Measurements from ENCODE around the gene STX3. TPM values are rescaled to one million over a fixed set of nuclear protein-coding genes. Genes with fewer than 3 reads are reported as not detected.

The STX3 gene
- total and polyA plus RNA-seq, 2 experiments from 2014 or later = 19.0 to 65.5 TPM

GRCh38 chr11:59716051-59716450, 39.1 kb upstream of the STX3 start (continued):
- TF ChIP-seq, protein P1, sequence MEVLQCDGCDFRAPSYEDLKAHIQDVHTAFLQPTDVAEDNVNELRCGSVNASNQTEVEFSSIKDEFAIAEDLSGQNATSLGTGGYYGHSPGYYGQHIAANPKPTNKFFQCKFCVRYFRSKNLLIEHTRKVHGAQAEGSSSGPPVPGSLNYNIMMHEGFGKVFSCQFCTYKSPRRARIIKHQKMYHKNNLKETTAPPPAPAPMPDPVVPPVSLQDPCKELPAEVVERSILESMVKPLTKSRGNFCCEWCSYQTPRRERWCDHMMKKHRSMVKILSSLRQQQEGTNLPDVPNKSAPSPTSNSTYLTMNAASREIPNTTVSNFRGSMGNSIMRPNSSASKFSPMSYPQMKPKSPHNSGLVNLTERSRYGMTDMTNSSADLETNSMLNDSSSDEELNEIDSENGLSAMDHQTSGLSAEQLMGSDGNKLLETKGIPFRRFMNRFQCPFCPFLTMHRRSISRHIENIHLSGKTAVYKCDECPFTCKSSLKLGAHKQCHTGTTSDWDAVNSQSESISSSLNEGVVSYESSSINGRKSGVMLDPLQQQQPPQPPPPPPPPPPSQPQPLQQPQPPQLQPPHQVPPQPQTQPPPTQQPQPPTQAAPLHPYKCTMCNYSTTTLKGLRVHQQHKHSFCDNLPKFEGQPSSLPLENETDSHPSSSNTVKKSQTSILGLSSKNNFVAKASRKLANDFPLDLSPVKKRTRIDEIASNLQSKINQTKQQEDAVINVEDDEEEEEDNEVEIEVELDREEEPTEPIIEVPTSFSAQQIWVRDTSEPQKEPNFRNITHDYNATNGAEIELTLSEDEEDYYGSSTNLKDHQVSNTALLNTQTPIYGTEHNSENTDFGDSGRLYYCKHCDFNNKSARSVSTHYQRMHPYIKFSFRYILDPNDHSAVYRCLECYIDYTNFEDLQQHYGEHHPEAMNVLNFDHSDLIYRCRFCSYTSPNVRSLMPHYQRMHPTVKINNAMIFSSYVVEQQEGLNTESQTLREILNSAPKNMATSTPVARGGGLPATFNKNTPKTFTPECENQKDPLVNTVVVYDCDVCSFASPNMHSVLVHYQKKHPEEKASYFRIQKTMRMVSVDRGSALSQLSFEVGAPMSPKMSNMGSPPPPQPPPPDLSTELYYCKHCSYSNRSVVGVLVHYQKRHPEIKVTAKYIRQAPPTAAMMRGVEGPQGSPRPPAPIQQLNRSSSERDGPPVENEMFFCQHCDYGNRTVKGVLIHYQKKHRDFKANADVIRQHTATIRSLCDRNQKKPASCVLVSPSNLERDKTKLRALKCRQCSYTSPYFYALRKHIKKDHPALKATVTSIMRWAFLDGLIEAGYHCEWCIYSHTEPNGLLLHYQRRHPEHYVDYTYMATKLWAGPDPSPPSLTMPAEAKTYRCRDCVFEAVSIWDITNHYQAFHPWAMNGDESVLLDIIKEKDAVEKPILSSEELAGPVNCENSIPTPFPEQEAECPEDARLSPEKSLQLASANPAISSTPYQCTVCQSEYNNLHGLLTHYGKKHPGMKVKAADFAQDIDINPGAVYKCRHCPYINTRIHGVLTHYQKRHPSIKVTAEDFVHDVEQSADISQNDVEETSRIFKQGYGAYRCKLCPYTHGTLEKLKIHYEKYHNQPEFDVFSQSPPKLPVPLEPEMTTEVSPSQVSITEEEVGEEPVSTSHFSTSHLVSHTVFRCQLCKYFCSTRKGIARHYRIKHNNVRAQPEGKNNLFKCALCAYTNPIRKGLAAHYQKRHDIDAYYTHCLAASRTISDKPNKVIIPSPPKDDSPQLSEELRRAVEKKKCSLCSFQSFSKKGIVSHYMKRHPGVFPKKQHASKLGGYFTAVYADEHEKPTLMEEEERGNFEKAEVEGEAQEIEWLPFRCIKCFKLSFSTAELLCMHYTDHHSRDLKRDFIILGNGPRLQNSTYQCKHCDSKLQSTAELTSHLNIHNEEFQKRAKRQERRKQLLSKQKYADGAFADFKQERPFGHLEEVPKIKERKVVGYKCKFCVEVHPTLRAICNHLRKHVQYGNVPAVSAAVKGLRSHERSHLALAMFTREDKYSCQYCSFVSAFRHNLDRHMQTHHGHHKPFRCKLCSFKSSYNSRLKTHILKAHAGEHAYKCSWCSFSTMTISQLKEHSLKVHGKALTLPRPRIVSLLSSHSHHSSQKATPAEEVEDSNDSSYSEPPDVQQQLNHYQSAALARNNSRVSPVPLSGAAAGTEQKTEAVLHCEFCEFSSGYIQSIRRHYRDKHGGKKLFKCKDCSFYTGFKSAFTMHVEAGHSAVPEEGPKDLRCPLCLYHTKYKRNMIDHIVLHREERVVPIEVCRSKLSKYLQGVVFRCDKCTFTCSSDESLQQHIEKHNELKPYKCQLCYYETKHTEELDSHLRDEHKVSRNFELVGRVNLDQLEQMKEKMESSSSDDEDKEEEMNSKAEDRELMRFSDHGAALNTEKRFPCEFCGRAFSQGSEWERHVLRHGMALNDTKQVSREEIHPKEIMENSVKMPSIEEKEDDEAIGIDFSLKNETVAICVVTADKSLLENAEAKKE (CRISPR knock-in tag; IDR thresholded peaks at IDR 0.05) = no peak
- TF ChIP-seq ZNF331 (CRISPR knock-in tag; IDR thresholded peaks at IDR 0.05; ENCODE audit: low read depth) (no peak), JUNB (IDR thresholded peaks at IDR 0.05; ENCODE audit: unreplicated experiment) (no peak), ETS1 (IDR thresholded peaks at IDR 0.05) (no peak), ZNF114 (CRISPR knock-in tag; IDR thresholded peaks at IDR 0.05) (no peak), EZH2phosphoT487 (IDR thresholded peaks at IDR 0.05; ENCODE audit: unreplicated experiment) (no peak), STAT1 (IDR thresholded peaks at IDR 0.05; ENCODE audit: unreplicated experiment) (no peak)

- ATAC-seq = no peak
- Histone ChIP-seq H3K36me3 (ENCODE audit: insufficient read depth) (no peaks in the 10 kb centered on the region), H4K20me1 (replicated peaks; ENCODE audit: insufficient read depth) (no peaks in the 10 kb centered on the region), H3K4me2 (no peak overlapping the region), H3F3A (replicated peaks; ENCODE audit: low read depth) (no peaks in the 10 kb centered on the region), H3K9me2 (ENCODE audit: insufficient read depth) (no peaks in the 10 kb centered on the region), H3K4me1 (ENCODE audit: insufficient read depth) (no peaks in the 10 kb centered on the region), H2AFZ (no peak overlapping the region), H3K79me2 (replicated peaks; ENCODE audit: insufficient read depth) (no peaks in the 10 kb centered on the region), H3K27me3 (ENCODE audit: insufficient read depth) (no peaks in the 10 kb centered on the region), H3K4me3 (no peak overlapping the region), H3K27ac (ENCODE audit: low read depth) (no peak overlapping the region)
- no peaks in the 10 kb centered on the region for H3K36me3 Mint-ChIP-seq (ENCODE audit: low read depth)
- no peak for DNase-seq (ENCODE audit: low spot score)
- no peak overlapping the region for H3K4me3 Mint-ChIP-seq
- H3K27me3 Mint-ChIP-seq (ENCODE audit: insufficient read depth, low read depth, poor library complexity) = no peaks in the 10 kb centered on the region
- H3K27ac Mint-ChIP-seq = no peak overlapping the region
- no peaks in the 10 kb centered on the region for H3K9me3 Mint-ChIP-seq
- H3K4me1 Mint-ChIP-seq = no peaks in the 10 kb centered on the region
- TF ChIP-seq JUNB (IDR thresholded peaks at IDR 0.05; ENCODE audit: unreplicated experiment) = no peak
- no peak for TF ChIP-seq CTCF (conservative IDR thresholded peaks at IDR 0.05; ENCODE audit: low read depth in 2 of 2)
- no peak for TF ChIP-seq EZH2 (IDR thresholded peaks at IDR 0.05; ENCODE audit: low read depth, unreplicated experiment)
- no peak for TF ChIP-seq ZNF114 (CRISPR knock-in tag; IDR thresholded peaks at IDR 0.05)
- no peak for TF ChIP-seq POLR2AphosphoS5 (IDR thresholded peaks at IDR 0.05; ENCODE audit: low read depth)
- TF ChIP-seq ZNF331 (CRISPR knock-in tag; IDR thresholded peaks at IDR 0.05; ENCODE audit: low read depth) = no peak
- TF ChIP-seq STAT1 (IDR thresholded peaks at IDR 0.05; ENCODE audit: unreplicated experiment) = no peak
- TF ChIP-seq NANOG (IDR thresholded peaks at IDR 0.05; ENCODE audit: borderline replicate concordance) = no peak
Observed at GRCh38 chr11:59719556-59719955, 35.6 kb upstream of the STX3 start.
